Trophoblast cell (in vitro differentiated cells and primary cell): Measurements from ENCODE around the gene GAS1.

Experiments used
- DNase-seq, 2 donors: peaks; one replicate each; pipeline ENCODE4 v3.0.0-alpha.2; 2016
- H2AFZ ChIP-seq: 2 replicates; pipeline ENCODE4 v1.6.1; 2013; ENCODE audit warnings: low read length, moderate library complexity, mild to moderate bottlenecking; ENCODE audit not compliant: insufficient read depth, poor library complexity
- H2AK5ac ChIP-seq: 2 replicates; pipeline ENCODE4 v1.6.1; 2013; ENCODE audit warnings: mild to moderate bottlenecking, low read length
- H2BK120ac ChIP-seq: 2 replicates; pipeline ENCODE4 v1.6.1; 2013; ENCODE audit warnings: low read length, mild to moderate bottlenecking, moderate library complexity; ENCODE audit not compliant: insufficient read depth, poor library complexity
- H2BK12ac ChIP-seq: 2 replicates; pipeline ENCODE4 v1.6.1; 2013; ENCODE audit warnings: mild to moderate bottlenecking, low read length, moderate library complexity
- H2BK5ac ChIP-seq: 2 replicates; pipeline ENCODE4 v1.6.1; 2013; ENCODE audit warnings: low read length, low read depth, moderate library complexity, mild to moderate bottlenecking; ENCODE audit not compliant: poor library complexity
- H3K14ac ChIP-seq: 2 replicates; pipeline ENCODE4 v1.6.1; 2013; ENCODE audit warnings: mild to moderate bottlenecking, low read length
- H3K18ac ChIP-seq: 2 replicates; pipeline ENCODE4 v1.6.1; 2013; ENCODE audit warnings: mild to moderate bottlenecking, low read length
- H3K23ac ChIP-seq: 2 replicates; pipeline ENCODE4 v1.6.1; 2013; ENCODE audit warnings: low read length
- H3K27ac ChIP-seq: 2 replicates; pipeline ENCODE4 v1.5.1; 2013; ENCODE audit warnings: low read depth, mild to moderate bottlenecking, inconsistent platforms, low read length, moderate library complexity
- H3K27me3 ChIP-seq: 2 replicates; pipeline ENCODE4 v1.6.1; 2013; ENCODE audit warnings: inconsistent platforms, mild to moderate bottlenecking, low read length, moderate library complexity; ENCODE audit not compliant: insufficient read depth
- H3K36me3 ChIP-seq, 2 experiments: 1 replicate in 1 of 2; 2 replicates in 1 of 2; pipeline ENCODE4 v1.6.1; 2013; ENCODE audit warnings: low read length in 2 of 2, mild to moderate bottlenecking in 2 of 2, moderate library complexity in 1 of 2; ENCODE audit not compliant: insufficient read depth in 2 of 2, control insufficient read depth in 1 of 2
- H3K4ac ChIP-seq: 2 replicates; pipeline ENCODE4 v1.6.1; 2013; ENCODE audit warnings: low read depth, mild to moderate bottlenecking, low read length, moderate library complexity
- H3K4me1 ChIP-seq, 2 experiments: 1 replicate in 1 of 2; 2 replicates in 1 of 2; pipeline ENCODE4 v1.6.1; 2013; ENCODE audit warnings: low read length in 2 of 2, mild to moderate bottlenecking in 2 of 2, moderate library complexity in 1 of 2; ENCODE audit not compliant: insufficient read depth in 2 of 2, control insufficient read depth in 1 of 2
- H3K4me2 ChIP-seq: 2 replicates; pipeline ENCODE4 v1.6.1; 2013; ENCODE audit warnings: inconsistent platforms, mild to moderate bottlenecking, low read length, moderate library complexity
- H3K4me3 ChIP-seq: 2 replicates; pipeline ENCODE4 v1.5.1; 2013; ENCODE audit warnings: mild to moderate bottlenecking, low read depth, low read length, inconsistent platforms
- H3K79me1 ChIP-seq: one replicate; pipeline ENCODE4 v1.6.1; 2013; ENCODE audit warnings: low read length
- H3K79me2 ChIP-seq: 2 replicates; pipeline ENCODE4 v1.6.1; 2013; ENCODE audit warnings: low read length, mild to moderate bottlenecking; ENCODE audit not compliant: control insufficient read depth, insufficient read depth, poor library complexity
- H3K9ac ChIP-seq: 2 replicates; pipeline ENCODE4 v1.6.1; 2013; ENCODE audit warnings: mild to moderate bottlenecking, low read length
- H3K9me3 ChIP-seq: 2 replicates; pipeline ENCODE4 v1.6.1; 2013; ENCODE audit warnings: low read depth, mild to moderate bottlenecking, control low read depth, inconsistent platforms, low read length; ENCODE audit not compliant: insufficient read depth
- H4K12ac ChIP-seq: 2 replicates; pipeline ENCODE4 v1.6.1; 2013; ENCODE audit warnings: low read depth, mild to moderate bottlenecking, low read length, moderate library complexity
- H4K8ac ChIP-seq: 2 replicates; pipeline ENCODE4 v1.6.1; 2013; ENCODE audit warnings: low read depth, mild to moderate bottlenecking, low read length, moderate library complexity
- H4K91ac ChIP-seq: one replicate; pipeline ENCODE4 v1.6.1; 2013; ENCODE audit warnings: low read depth, mild to moderate bottlenecking, low read length, moderate library complexity
- WGBS: extraction: QIAGEN DNeasy Blood & Tissue Kit; methylation state at CpG from one replicate; pipeline ENCODE4 v1.1.7; 2013; ENCODE audit warnings: missing lambda C conversion rate; ENCODE audit not compliant: insufficient read length, insufficient coverage; ENCODE audit errors: extremely low coverage; 5-methylcytosine and 5-hydroxymethylcytosine counted together

Gene GAS1

DNA sequence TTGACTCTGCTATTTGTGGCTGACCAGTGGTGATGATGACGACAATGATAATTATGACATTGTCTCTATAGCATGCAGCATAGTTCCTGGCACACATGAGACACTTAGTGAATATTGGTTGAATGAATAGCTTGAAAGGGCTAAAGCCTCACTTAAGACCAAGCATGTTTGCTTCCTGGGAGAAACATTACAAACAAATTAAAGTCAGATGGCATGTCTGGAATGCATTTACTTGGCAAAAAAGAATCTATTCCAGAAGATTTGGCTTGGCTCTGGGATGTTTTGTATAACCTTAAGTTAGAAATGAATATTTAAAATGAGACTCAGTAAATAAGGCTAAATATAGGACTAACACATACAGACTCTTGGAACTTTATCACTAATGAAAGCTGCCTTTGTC, 21.6 kb downstream of the GAS1 start:
- H3K4me1 ChIP-seq = no peaks in the 10 kb centered on the region
- H3K79me1 ChIP-seq = no peaks in the 10 kb centered on the region
- H3K14ac ChIP-seq = no peak overlapping the region
- H3K27ac ChIP-seq = no peak overlapping the region
- H4K91ac ChIP-seq = no peak overlapping the region
- no peak overlapping the region for H3K9ac ChIP-seq
- H3K27me3 ChIP-seq = no peaks in the 10 kb centered on the region
- WGBS = no CpG with 5 or more reads among the region's 1 CpG
- H2AFZ ChIP-seq = no peak overlapping the region
- H3K9me3 ChIP-seq = no peaks in the 10 kb centered on the region
- H3K4me3 ChIP-seq = no peak overlapping the region
- no peak overlapping the region for H3K23ac ChIP-seq
- no peak overlapping the region for H2BK120ac ChIP-seq
- no peak overlapping the region for H2BK5ac ChIP-seq
- H2AK5ac ChIP-seq = no peak overlapping the region
- H4K12ac ChIP-seq = no peak overlapping the region
- no peak overlapping the region for H4K8ac ChIP-seq
- peak in 1 of 2 donors; percentile 3 for DNase-seq
- H2BK12ac ChIP-seq = no peak overlapping the region
- H3K79me2 ChIP-seq = no peaks in the 10 kb centered on the region
- no peak overlapping the region for H3K4ac ChIP-seq
- H3K36me3 ChIP-seq = no peaks in the 10 kb centered on the region
- no peak overlapping the region for H3K4me2 ChIP-seq
- H3K18ac ChIP-seq = no peak overlapping the region

- Histone ChIP-seq H3K4me1 (no peaks in the 10 kb centered on the region), H3K23ac (no peak overlapping the region), H4K12ac (no peak overlapping the region)
These were observed 23.1 kb downstream of the GAS1 start for GRCh38 chr9:86924206-86924605.

DNA sequence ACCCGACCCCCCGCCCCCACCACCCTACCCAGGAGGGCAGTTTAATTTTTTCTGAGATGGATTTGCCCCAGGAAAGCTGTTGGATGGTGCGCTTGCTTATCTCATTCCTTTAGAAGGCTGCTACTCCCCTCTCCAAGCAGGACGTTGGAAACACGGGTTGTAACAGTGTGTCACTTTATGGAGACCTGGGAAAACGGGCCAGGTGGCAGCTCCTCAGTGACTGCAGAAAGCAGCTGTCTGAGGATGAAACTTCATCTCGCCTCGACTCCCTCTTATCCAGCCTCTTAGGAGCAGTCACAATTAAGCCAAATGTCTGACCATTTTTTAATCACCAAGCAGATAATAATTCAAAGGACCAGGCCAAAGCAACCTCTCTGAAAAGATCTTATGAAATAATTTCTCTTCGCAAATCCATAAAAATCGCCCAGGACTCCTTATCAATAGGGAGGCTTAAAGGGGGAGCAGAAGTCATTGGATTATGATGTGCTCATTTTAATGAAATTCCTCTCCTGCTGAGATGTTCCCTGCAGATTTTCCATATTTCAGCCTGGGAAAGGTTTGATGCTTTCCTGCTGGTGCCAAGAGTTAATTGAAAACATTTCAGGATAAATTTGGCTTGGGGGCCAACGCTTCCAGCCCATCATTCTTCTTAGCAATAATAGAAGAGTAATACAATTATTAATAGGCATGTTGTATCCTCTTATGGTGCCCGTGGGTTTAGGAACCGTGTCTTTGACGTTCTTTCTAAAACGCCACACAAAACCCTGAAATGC, 26.0 kb downstream of the GAS1 start:
- Histone ChIP-seq H3K23ac (no peak overlapping the region), H3K4ac (no peak overlapping the region), H3K27ac (no peak overlapping the region), H3K79me1 (no peaks in the 10 kb centered on the region), H2AFZ (no peak overlapping the region), H3K4me3 (no peak overlapping the region), H3K9me3 (no peaks in the 10 kb centered on the region), H4K91ac (no peak overlapping the region), H3K79me2 (no peaks in the 10 kb centered on the region), H2AK5ac (no peak overlapping the region), H3K14ac (no peak overlapping the region), H3K27me3 (no peaks in the 10 kb centered on the region), H4K8ac (no peak overlapping the region), H3K4me1 (peaks cover 0 to 4% of the 10 kb centered on the region in 2 experiments), H2BK120ac (no peak overlapping the region), H2BK5ac (no peak overlapping the region), H2BK12ac (no peak overlapping the region), H3K4me2 (no peak overlapping the region), H3K9ac (no peak overlapping the region), H3K18ac (no peak overlapping the region), H4K12ac (no peak overlapping the region), H3K36me3 (no peaks in the 10 kb centered on the region)
- DNase-seq = no peak
- WGBS = no CpG with 5 or more reads among the region's 15 CpGs

More at GRCh38 chr9:86924206-86924605, 23.1 kb downstream of the GAS1 start:
- no peaks in the 10 kb centered on the region for H3K79me2 ChIP-seq
- no peak overlapping the region for H3K9ac ChIP-seq
- no peak overlapping the region for H3K4me3 ChIP-seq
- no peak overlapping the region for H3K18ac ChIP-seq
- H3K27me3 ChIP-seq = no peaks in the 10 kb centered on the region
- no peaks in the 10 kb centered on the region for H3K79me1 ChIP-seq
- no peaks in the 10 kb centered on the region for H3K36me3 ChIP-seq
- no peak overlapping the region for H3K4ac ChIP-seq
- H2AFZ ChIP-seq = no peak overlapping the region
- no peak overlapping the region for H3K27ac ChIP-seq
- no peaks in the 10 kb centered on the region for H3K9me3 ChIP-seq
- H2BK5ac ChIP-seq = no peak overlapping the region
- no peak overlapping the region for H4K91ac ChIP-seq
- 100% methylated on average over 2 of the region's 5 CpGs for WGBS
- H2BK120ac ChIP-seq = no peak overlapping the region
- DNase-seq = no peak
- no peak overlapping the region for H2BK12ac ChIP-seq
- no peak overlapping the region for H3K14ac ChIP-seq
- H4K8ac ChIP-seq = no peak overlapping the region
- H2AK5ac ChIP-seq = no peak overlapping the region
- H3K4me2 ChIP-seq = no peak overlapping the region

- Histone ChIP-seq H3K4me2 (no peak overlapping the region), H3K4me1 (peaks cover 0 to 4% of the 10 kb centered on the region in 2 experiments), H3K9me3 (no peaks in the 10 kb centered on the region), H3K79me1 (no peaks in the 10 kb centered on the region), H3K18ac (no peak overlapping the region), H3K23ac (no peak overlapping the region), H3K4me3 (no peak overlapping the region), H3K27ac (no peak overlapping the region), H3K9ac (no peak overlapping the region), H3K4ac (no peak overlapping the region), H3K79me2 (no peaks in the 10 kb centered on the region), H2BK120ac (no peak overlapping the region), H3K27me3 (no peaks in the 10 kb centered on the region), H2AFZ (no peak overlapping the region), H3K14ac (no peak overlapping the region), H2BK12ac (no peak overlapping the region), H2AK5ac (no peak overlapping the region), H2BK5ac (no peak overlapping the region), H4K12ac (no peak overlapping the region), H3K36me3 (no peaks in the 10 kb centered on the region), H4K8ac (no peak overlapping the region), H4K91ac (no peak overlapping the region)
- DNase-seq = peak in 1 of 2 donors; percentile 8
- no CpG with 5 or more reads among the region's 3 CpGs for WGBS
These were observed 28.8 kb downstream of the GAS1 start for GRCh38 chr9:86918556-86918955.
